GM18519 (cell line): Measurements from ENCODE around the gene CC2D2A.
"Not testable (repeated sequence)": the region's sequence is repeated elsewhere in the genome, so short reads cannot be mapped to it uniquely, and the experiment has no call there.

Experiments used
- ATAC-seq: cut with Tn5 transposase; IDR thresholded peaks from one replicate; pipeline ENCODE4 v1.9.1; 2021; ENCODE audit warnings: mild to moderate bottlenecking, moderate library complexity; ENCODE audit not compliant: unreplicated experiment, low FRiP score

The CC2D2A gene

DNA sequence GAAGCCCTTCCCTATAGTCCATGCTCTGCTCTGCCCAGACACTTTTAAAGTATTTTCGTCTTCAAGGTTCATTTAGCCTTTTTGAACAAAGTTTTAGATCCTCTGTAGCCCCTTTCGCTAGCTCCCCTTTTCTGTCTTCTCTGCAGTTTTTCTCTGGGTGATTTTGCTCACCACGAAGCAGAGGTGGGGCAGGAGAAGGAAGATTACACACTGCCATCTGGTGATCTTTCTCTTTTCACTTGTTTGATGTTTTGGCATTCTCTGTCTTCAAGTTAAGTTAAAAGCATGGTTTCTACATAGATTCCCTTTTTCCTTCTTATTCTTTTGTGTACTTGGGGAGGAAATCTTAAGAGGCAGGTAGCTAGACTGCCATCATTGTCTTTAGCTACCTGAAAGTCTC, 43.9 kb downstream of the CC2D2A start:
- ATAC-seq = no peak

- no peak for ATAC-seq
Measured at GRCh38 chr4:15515106-15515505, 45.4 kb downstream of the CC2D2A start.

GRCh38 chr4:15516494-15516893, 46.8 kb downstream of the CC2D2A start:
- ATAC-seq = no peak

- not testable (repeated sequence) for ATAC-seq
Measured at GRCh38 chr4:15517681-15518080, 48.0 kb downstream of the CC2D2A start.

DNA sequence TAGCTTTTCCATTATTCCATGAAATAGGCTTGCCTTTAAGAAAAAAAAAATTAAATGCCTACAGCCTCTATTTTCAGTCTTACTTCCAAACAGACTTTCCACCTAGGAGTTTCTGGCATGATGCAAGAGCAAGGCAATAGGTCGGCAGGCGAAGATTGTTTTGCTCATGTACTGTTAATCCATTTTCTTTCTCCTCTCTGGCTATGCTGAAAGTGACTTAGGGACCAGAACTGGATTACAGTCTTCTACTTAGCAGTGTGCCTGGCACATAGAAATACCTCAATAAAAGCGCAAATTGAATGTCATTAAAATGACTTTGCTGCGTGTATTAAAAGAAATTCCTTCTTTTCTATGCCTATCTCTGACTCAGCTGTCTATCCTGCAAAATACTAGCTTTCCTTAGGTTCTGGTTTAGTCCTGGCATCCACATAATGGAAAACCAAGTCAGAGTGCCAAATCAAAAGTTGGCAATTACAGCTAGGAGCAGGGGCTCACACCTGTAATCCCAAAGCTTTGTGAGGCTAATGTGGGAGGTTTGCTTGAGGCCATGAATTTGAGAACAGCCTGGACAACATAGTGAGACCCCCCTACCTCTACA, 51.9 kb downstream of the CC2D2A start:
- ATAC-seq = no peak

GRCh38 chr4:15525080-15525479, 55.4 kb downstream of the CC2D2A start:
- ATAC-seq = no peak

- ATAC-seq = no peak
Measured at GRCh38 chr4:15526924-15527592, 57.4 kb downstream of the CC2D2A start.

DNA sequence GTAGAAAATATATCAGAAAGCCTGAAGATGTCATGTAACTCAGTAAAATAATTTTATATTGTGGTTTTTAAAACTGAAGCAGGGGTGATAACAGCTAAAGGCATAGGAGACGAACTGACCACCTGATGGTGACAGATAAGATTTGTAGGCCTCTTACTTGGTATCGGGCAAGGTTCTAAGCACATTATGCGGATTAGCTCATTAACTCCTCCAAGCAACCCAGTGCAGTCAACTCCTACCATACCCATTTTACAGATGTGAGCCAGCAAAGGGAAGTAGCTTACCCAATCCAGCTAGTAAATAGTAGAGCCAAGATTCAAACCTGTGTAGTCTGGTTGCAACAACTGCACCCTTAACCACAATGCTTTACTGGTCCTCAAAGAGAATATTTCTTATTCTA, 62.1 kb downstream of the CC2D2A start:
- ATAC-seq = no peak

- ATAC-seq = no peak
Measured at GRCh38 chr4:15533817-15534216, 64.1 kb downstream of the CC2D2A start.

DNA sequence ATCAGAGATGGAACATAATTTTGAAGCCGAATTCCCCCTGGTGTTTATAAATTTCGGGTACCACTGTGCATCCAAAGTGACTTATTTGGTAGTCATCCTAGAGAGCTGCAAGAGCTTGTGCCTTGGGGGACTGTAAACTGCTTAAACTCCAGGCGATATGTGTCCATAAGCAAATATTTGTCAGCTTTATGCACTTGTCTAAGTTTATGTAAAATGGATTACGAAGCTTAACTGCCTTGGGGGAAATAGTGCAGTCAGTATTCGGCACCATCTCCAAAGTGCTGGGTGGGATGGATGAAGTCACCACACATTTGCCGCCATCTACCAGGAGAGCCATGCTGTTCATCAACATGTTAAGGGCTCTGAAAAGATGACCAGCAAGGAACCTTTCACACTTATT, 65.9 kb downstream of the CC2D2A start:
- no peak for ATAC-seq

DNA sequence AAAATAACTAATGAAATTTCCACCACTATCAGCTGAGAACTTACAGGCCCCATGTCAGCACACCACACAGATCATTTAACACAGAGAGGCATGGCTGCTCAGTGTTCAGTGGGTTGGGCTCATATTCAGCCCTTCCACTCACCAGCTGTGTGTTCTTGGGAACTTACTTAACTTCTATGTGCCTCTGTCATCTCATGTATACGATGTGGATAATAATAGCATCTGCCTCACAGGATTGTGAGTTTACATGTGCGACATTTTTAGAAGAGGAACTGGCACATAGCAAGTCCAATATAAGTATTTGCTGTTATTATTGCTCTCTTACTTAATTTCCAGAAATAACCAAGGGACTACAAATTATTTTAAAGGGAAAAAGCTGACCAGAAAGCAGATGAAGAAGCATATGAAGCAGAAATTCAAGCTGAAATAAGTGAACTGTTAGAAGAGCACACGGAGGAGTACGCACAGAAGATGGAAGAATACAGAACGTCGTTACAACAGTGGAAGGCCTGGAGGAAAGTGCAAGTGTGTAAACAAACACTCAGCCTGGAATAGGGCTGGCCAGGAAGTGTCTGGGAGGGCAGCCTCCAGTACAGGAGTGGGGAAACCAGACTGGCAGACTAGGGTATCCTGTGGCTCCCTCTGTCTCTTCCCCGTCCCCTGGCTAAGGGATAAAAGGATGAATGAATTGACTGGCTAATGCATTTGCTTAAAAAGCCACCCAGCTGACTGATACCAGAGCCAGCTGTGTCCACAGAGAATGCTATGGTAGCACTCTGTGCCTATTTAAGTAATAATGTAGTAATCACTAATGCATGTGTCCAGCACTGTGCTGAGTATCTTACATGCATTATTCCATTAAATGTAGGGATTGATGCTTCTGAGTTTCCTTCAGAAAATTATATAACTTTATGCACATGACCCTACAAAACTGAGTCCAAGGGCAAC, 67.1 kb downstream of the CC2D2A start:
- ATAC-seq = no peak

DNA sequence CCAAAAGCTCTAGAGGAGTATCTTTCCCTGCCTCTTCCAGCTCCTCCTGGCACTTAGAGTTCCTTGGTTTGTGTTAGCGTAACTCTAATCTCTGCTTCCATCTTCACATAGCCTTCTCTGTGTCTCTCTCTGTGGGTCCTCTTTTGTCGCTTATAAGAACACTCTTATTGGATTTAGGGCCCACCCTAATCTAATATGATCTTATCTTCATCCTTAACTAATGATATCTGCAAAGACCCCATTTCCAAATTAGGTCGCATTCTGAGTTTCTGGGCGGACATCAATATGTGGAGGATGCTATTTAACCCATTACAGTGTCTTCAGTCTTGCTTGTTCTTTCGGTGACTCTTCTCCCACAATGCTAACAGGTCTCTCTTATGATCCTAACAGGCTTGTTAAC, 72.3 kb downstream of the CC2D2A start:
- no peak for ATAC-seq

GRCh38 chr4:15542760-15543159, 73.1 kb downstream of the CC2D2A start:
- ATAC-seq = no peak

DNA sequence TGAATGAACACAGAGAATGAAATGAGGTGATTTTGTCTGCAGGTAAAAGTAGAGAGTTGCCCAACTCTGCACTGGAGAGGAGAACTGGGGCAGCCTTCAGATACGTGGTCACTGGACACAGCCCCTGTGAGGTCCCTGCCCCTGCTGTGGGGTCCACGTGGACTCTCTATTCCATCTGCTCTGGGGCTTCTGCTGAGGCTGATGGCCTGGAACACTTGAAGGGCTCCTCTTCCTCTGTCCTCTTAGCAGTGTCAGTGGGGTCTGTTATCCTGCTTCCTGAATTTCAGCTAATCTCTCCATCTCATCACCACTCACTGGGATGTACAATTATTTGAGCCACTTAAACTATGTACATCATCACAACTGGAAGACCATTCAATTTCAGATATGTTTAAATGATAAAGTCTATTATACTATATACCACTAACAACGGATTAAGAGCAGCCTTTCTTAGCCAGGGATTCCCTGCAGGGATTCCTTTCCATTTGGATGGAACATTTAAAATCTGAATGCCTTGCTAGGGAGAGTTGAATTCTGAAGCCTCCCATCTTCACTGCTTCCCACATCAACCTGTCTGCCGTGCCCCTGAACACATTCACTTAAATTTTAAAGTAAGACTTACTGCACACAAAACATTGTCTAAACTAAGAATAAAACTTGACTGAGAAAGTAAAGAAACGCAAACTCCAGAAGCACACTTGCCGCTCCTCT, 74.0 kb downstream of the CC2D2A start:
- no peak for ATAC-seq

- no peak for ATAC-seq
Measured at GRCh38 chr4:15544248-15544729, 74.6 kb downstream of the CC2D2A start.

GRCh38 chr4:15545371-15545770, 75.7 kb downstream of the CC2D2A start:
- no peak for ATAC-seq

GRCh38 chr4:15547392-15547791, 77.7 kb downstream of the CC2D2A start:
- no peak for ATAC-seq

DNA sequence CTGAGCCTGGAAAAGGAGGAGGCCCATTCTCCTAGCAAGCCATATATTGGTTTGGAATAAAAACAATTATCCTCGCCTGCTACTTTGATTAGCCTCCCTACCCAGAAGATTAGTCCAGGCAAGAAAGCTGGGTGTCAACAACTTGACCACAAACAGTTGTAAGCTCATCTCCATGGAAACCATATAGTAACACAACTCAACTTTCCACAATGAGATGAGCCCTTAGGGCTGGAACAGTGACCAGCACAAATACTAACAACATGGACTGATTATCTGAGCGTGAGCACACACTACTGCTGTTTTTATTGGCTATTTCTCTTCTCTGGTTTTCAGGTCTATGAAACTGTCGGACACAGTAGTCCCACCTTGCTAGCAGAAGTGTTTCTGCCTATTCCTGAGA, 80.8 kb downstream of the CC2D2A start:
- no peak for ATAC-seq

DNA sequence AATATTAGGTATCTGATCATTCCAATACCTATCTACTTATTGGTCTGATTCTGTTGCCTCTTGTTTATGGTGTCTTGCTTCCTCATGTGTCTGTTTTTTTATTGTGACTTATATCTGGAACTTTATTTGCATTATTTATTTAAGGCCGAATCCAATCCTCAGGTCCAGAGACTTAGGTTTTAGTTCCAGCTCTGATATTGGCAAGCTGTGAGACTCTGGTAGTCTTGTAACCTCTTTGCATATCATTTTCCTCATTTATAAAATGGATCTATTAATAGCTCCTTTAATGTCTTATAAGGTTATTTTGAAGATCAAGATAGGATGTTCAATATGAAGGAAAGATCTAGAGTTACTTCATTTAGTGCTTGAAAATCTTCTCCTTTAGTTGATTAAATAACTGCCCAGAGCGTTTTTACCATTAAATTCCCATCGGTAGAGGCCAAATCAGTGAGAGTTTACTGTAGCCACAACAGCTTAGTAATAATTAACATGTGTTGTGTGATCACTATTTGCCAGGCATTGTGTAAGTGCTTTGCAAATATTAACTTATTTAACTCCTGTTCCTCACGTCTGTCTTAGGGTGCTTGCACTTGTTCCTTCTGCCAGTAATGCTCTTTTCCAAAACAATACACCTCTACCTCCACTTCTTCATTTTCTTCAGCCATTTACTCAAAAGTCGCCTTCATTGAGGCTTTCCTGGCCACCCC, 82.2 kb downstream of the CC2D2A start:
- no peak for ATAC-seq
